GM12878 (cell line): ENCODE measurements around the gene RARRES2. TPM values are rescaled to one million over a fixed set of nuclear protein-coding genes. Genes with fewer than 3 reads are reported as not detected.

ENCODE experiments used
- BCL3 ChIP-seq: IDR thresholded peaks from 2 replicates; pipeline ENCODE4 v1.6.1; 2011; ENCODE audit warnings: borderline replicate concordance, low read depth, mild to moderate bottlenecking, moderate library complexity, low read length; ENCODE audit not compliant: insufficient read depth, poor library complexity, severe bottlenecking
- BCLAF1 ChIP-seq: fragments of 450-650 bp; IDR thresholded peaks from 2 replicates; pipeline ENCODE4 v1.6.1; 2017; ENCODE audit warnings: antibody characterized with exemption, mild to moderate bottlenecking, moderate library complexity
- CREB1 ChIP-seq: IDR thresholded peaks from 2 replicates; pipeline ENCODE4 v1.6.1; 2012; ENCODE audit warnings: low read depth, mild to moderate bottlenecking, inconsistent platforms
- HDGF ChIP-seq: fragments of 450-650 bp; IDR thresholded peaks from 2 replicates; pipeline ENCODE4 v1.6.1; 2016; ENCODE audit warnings: antibody characterized with exemption
- IKZF2 ChIP-seq, 2 experiments: fragments of 450-650 bp; IDR thresholded peaks; 2 replicates each; pipeline ENCODE4 v1.6.1; 2017; ENCODE audit warnings: mild to moderate bottlenecking in 2 of 2, moderate library complexity in 2 of 2
- MAX ChIP-seq: IDR thresholded peaks from 2 replicates; pipeline ENCODE4 v1.6.1; 2012; ENCODE audit warnings: low read depth, low read length, improper control_type of control experiment
- MXI1 ChIP-seq: fragments of 150-350 bp; IDR thresholded peaks from 2 replicates; pipeline ENCODE4 v1.6.1; 2011; ENCODE audit warnings: low read depth, mild to moderate bottlenecking, inconsistent platforms, low read length, improper control_type of control experiment
- MYC ChIP-seq: IDR thresholded peaks from 2 replicates; pipeline ENCODE4 v1.6.1; 2011; ENCODE audit warnings: mild to moderate bottlenecking, low read length, moderate library complexity, inconsistent platforms; ENCODE audit not compliant: insufficient read depth, insufficient replicate concordance, insufficient read length, severe bottlenecking
- NFIC ChIP-seq: IDR thresholded peaks from 2 replicates; pipeline ENCODE4 v1.6.1; 2012; ENCODE audit warnings: low read depth, mild to moderate bottlenecking, inconsistent platforms, low read length, moderate library complexity
- PBX3 ChIP-seq: IDR thresholded peaks from 2 replicates; pipeline ENCODE4 v1.6.1; 2011; ENCODE audit warnings: mild to moderate bottlenecking, low read depth, low read length, moderate library complexity; ENCODE audit not compliant: insufficient replicate concordance
- POLR2AphosphoS5 ChIP-seq: IDR thresholded peaks from 2 replicates; pipeline ENCODE4 v1.6.1; 2011; ENCODE audit warnings: mild to moderate bottlenecking, low read length, inconsistent platforms
- RELA ChIP-seq: fragments of 450-650 bp; IDR thresholded peaks from 2 replicates; pipeline ENCODE4 v1.8.0; 2014; ENCODE audit warnings: borderline replicate concordance; ENCODE audit not compliant: partially characterized antibody
- RELB ChIP-seq: fragments of 450-650 bp; IDR thresholded peaks from 2 replicates; pipeline ENCODE4 v1.6.1; 2017; ENCODE audit warnings: low read depth, mild to moderate bottlenecking, moderate library complexity
- SKIL ChIP-seq: fragments of 450-650 bp; IDR thresholded peaks from 2 replicates; pipeline ENCODE4 v1.6.1; 2017; ENCODE audit warnings: mild to moderate bottlenecking, low read depth, inconsistent platforms; ENCODE audit not compliant: poor library complexity, severe bottlenecking
- SMAD1 ChIP-seq: fragments of 450-650 bp; IDR thresholded peaks from 2 replicates; pipeline ENCODE4 v1.6.1; 2018; ENCODE audit warnings: mild to moderate bottlenecking, low read depth; ENCODE audit not compliant: partially characterized antibody
- SMAD5 ChIP-seq: IDR thresholded peaks from 2 replicates; pipeline ENCODE4 v1.6.1; 2016; ENCODE audit warnings: antibody characterized with exemption, low read depth
- SMARCA5 ChIP-seq: fragments of 450-650 bp; IDR thresholded peaks from 2 replicates; pipeline ENCODE4 v1.6.1; 2017; ENCODE audit warnings: mild to moderate bottlenecking
- SRF ChIP-seq, 2 experiments: IDR thresholded peaks; 2 replicates each; pipeline ENCODE4 v1.6.1; 2011; ENCODE audit warnings: low read depth in 2 of 2, low read length in 2 of 2, mild to moderate bottlenecking in 1 of 2, moderate library complexity in 1 of 2
- USF2 ChIP-seq: IDR thresholded peaks from 2 replicates; pipeline ENCODE4 v1.6.1; 2011; ENCODE audit warnings: low read depth, low read length, improper control_type of control experiment, borderline replicate concordance
- polyA plus RNA-seq, 11 experiments: library from polyadenylated mRNA; depleted of rRNA in 4 of 11; unstranded in 6 of 11; stranded (reverse) in 5 of 11; fragments of >200 nt; fragmentation: Nextera tagmentation in 4 of 11; fragmentation: Illumina TruSeq in 1 of 11; extraction: Ambion mirVana in 4 of 11; extraction: Trizol in 1 of 11; gene quantifications; 1 replicate in 1 of 11; 2 replicates in 10 of 11; pipeline versions ENCODE4 v1.2.1 to v1.2.3, GENCODE V29; 2011 to 2016; ENCODE audit warnings: inconsistent platforms in 2 of 11, missing spikeins in 2 of 11, low read depth in 1 of 11
- total RNA-seq, 4 experiments: library from RNA; depleted of rRNA in 3 of 4; stranded (reverse); fragments of >200 nt in 3 of 4; fragmentation: Illumina TruSeq in 1 of 4; extraction: Trizol in 1 of 4; gene quantifications; 2 replicates each; pipeline versions ENCODE4 v1.2.1 to v1.2.3, GENCODE V29; 2013 to 2021

Gene RARRES2
- total and polyA plus RNA-seq, 10 of the 15 experiments (the other 5 are each of a cell fraction or from before 2014, with no cell fraction given) = 0.13 to 2.2 (median 0.40) TPM; not detected in 3

- TF ChIP-seq PBX3 = no peak
- no peak for TF ChIP-seq SRF (IDR thresholded peaks at IDR 0.05; ENCODE audit: low read depth in 2 of 2, low read length in 2 of 2)
- 0 out of 2 replicates have a peak, but pooled peaks have one; percentile 50 for TF ChIP-seq NFIC
- no peak for TF ChIP-seq SMARCA5
- no peak for TF ChIP-seq BCLAF1
- no peak for TF ChIP-seq CREB1
- peak; percentile 9 for TF ChIP-seq MXI1
- no peak; the same call in 1 of the 2 replicates for TF ChIP-seq RELB
- no peak for TF ChIP-seq SMAD1
- 0 out of 2 replicates have a peak, but pooled peaks have one; percentile 8 for TF ChIP-seq POLR2AphosphoS5
- no peak for TF ChIP-seq MYC
- TF ChIP-seq SMAD5 = no peak
- no peak for TF ChIP-seq RELA
- 0 out of 2 replicates have a peak, but pooled peaks have one; percentile 49 for TF ChIP-seq MAX
- 0 out of 2 replicates have a peak, but pooled peaks have one; percentile 41 for TF ChIP-seq HDGF
- TF ChIP-seq IKZF2 (IDR thresholded peaks at IDR 0.05) = peak; percentile 76 to 77
- no peak for TF ChIP-seq SKIL
- TF ChIP-seq USF2 = no peak
- TF ChIP-seq BCL3 = no peak
These were observed 39.0 kb upstream of the RARRES2 start (continued) for GRCh38 chr7:150380463-150380862.
